Gastrocnemius medialis (tissue), 4 donors: ENCODE results near the gene PDE3B.

Experiments
- CTCF ChIP-seq, 5 experiments: fragments of 450-650 bp in 3 of 5; fragments of 200-600 bp in 2 of 5; sonication (generic) in 2 of 5; IDR thresholded peaks in 4 of 5; conservative IDR thresholded peaks in 1 of 5; 1 replicate in 4 of 5; 2 replicates in 1 of 5; pipeline ENCODE4 v1.5.1; 2016 to 2019; ENCODE audit warnings: antibody characterized with exemption in 5 of 5, mild to moderate bottlenecking in 3 of 5, moderate library complexity in 3 of 5
- POLR2A ChIP-seq, 2 donors: fragments of 450-650 bp; IDR thresholded peaks; one replicate each; pipeline ENCODE4 v1.6.1; 2017; ENCODE audit warnings: antibody characterized with exemption in 2 of 2, mild to moderate bottlenecking in 2 of 2, moderate library complexity in 2 of 2

DNA sequence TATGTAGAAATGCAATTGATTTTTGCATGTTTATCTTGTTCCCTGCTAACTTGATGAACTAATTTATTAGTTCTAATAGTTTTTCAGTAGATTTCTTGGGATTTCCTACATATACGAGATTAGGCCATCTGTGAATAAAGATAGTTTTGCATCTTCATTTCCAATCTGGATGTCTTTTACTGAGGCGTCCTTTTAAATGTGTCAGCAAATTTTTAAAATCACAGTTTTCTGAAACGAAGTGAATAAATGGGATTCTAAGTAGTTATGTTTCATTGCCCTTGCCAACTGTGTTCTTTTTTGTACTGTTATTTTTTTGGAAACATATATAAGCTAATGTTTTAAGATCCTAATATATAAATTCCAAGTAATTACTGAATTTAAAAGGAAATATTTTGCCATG, 198.4 kb downstream of the PDE3B start:
- TF ChIP-seq CTCF (IDR thresholded peaks at IDR 0.05 in 4 of 5, conservative IDR thresholded peaks at IDR 0.05 in 1 of 5) (no peak), POLR2A (IDR thresholded peaks at IDR 0.05) (no peak)
